VCaP (cell line): Measurements from ENCODE around the gene RTP5.

ENCODE experiments used
- H3K27ac ChIP-seq: fragments of 450-650 bp; 2 replicates; pipeline ENCODE4 v1.5.1; 2017
- TF ChIP-seq, protein P1 (sequence below): fragments of 450-650 bp; conservative IDR thresholded peaks from 2 replicates; pipeline ENCODE4 v1.5.1; 2017; ENCODE audit warnings: mild to moderate bottlenecking, moderate library complexity

RTP5 gene

DNA sequence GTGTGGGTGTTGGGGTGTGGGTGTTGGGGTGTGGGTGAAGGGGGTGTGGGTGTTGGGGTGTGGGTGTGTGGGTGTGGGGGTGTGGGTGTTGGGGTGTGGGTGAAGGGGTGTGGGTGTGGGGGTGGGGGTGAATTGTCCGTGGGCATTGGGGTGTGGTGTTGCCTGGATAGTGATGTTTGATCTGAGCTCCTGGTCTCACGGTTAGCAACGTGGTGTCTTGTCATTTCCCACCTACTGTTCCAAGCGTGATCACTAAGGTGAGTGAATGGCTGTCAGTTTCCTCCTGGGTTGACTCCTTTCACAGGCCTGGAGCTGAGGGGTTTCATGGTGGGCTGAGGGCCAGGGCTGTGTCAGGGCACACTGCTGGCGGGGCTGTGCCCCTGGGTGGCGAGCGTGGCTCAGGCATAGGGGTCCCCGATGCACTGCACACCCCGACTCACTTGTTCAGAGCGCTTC is 27.2 kb downstream of the RTP5 start:
- no peak overlapping the region for H3K27ac ChIP-seq
- TF ChIP-seq, protein P1, sequence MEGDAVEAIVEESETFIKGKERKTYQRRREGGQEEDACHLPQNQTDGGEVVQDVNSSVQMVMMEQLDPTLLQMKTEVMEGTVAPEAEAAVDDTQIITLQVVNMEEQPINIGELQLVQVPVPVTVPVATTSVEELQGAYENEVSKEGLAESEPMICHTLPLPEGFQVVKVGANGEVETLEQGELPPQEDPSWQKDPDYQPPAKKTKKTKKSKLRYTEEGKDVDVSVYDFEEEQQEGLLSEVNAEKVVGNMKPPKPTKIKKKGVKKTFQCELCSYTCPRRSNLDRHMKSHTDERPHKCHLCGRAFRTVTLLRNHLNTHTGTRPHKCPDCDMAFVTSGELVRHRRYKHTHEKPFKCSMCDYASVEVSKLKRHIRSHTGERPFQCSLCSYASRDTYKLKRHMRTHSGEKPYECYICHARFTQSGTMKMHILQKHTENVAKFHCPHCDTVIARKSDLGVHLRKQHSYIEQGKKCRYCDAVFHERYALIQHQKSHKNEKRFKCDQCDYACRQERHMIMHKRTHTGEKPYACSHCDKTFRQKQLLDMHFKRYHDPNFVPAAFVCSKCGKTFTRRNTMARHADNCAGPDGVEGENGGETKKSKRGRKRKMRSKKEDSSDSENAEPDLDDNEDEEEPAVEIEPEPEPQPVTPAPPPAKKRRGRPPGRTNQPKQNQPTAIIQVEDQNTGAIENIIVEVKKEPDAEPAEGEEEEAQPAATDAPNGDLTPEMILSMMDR = no peak

DNA sequence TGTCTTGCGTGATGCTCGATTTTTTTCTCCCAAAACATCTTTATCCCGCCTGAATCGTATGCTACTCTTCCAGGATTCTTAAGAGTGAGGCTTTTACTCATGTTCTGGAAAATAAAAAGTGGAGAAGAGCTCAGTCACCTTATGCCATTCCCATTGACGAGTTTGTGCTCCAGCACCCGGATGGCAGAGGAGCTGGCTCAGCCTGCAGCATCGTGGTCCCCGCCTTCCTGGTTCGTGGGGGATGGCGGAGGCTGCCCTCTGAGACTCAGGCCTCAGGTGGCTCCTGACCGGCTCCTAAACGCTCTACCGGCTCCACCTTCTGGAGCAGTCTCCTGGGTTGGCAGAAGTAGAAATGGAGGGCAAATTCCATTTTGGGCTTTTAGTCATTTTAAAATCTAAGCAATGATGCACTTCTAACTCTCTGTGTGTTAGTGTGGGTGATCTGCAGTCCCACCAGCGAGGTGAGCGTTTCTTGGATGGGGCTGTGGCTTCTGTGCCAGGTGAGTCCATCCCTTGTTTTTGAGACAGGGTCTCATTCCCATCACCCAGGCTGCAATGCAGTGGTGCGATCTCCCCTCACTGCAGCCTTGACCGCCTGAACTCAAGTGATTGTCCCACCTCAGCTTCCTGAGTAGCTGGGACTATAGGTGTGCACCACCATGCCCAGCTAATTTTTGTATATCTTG is 27.8 kb downstream of the RTP5 start:
- TF ChIP-seq, protein P1 = no peak
- no peak overlapping the region for H3K27ac ChIP-seq

DNA sequence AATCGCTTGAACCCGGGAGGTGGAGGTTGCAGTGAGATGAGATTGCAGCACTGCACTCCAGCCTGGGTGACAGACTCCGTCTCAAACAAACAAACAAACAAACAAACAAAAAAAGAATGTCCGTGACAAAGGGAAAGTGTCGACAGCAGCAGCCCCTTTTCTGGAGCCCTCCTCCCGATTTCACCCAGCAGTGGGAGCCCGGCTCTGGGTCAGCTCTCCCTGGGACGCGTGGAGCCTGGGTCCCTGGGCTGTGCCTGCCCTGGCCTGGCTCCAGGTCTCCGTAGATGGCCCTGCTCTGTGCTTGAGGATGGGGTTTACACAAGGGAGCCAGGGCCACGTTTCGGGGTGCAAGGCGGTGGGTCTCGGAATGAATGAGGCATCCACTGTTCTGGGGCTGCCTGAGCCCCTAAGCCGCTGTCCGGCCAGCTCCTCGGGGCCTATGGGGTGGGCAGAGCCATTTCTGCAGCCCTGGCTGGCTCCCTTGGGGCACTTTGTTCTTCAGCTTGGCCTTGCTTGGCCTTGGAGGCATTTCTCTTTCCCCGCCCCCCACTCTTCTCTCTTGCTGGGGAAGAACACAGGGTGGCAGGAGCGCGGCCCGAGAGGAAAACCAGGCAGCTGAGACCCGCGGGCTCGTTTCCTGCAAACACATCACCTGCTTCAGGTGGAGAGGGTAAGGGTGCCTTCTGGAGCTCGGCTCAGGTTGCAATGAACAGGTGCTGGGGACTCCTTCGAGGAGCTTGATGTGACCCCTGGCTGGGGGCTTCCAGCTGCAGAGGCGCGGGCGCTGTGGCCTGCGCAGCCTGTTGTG is 29.1 kb downstream of the RTP5 start:
- TF ChIP-seq, protein P1 = no peak
- H3K27ac ChIP-seq = no peak overlapping the region

DNA sequence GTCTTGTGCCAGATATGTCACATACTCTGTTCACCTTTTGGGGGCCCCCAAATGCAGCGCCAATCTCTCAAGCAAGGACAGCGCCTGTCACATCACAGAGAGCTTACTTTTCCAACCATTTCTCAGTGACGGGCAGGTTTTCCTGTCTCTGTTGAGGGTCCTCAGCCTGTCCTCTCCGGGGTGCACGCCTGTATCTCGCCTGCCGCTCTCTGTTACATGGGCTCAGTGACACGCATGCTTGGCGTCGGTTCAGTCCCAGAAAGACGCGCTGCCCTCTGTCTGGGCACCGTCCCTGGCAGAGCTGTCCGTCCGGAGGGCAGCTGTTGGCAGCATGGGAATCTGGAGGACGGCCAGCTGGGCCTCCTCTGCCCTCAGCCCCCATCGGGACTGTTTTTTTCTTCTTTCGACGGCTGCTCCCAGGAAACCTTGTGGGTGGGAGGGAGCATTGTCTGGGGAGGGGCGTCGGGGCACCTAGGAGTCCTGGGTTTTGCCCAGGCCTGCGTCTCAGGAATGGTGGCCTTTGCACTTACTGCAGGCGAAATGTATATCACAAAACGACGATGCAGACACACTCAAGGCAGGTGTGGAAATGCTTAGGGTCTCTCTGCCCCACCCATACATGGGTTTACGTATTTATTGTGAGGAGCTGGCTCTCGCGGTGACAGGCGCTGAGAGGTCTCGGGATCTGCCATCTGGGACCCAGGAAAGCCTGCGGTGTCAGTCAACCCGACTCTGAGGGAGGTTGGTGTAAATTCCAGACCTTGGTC is 30.9 kb downstream of the RTP5 start:
- H3K27ac ChIP-seq = peak overlapping the region; percentile 75
- TF ChIP-seq, protein P1 = no peak

DNA sequence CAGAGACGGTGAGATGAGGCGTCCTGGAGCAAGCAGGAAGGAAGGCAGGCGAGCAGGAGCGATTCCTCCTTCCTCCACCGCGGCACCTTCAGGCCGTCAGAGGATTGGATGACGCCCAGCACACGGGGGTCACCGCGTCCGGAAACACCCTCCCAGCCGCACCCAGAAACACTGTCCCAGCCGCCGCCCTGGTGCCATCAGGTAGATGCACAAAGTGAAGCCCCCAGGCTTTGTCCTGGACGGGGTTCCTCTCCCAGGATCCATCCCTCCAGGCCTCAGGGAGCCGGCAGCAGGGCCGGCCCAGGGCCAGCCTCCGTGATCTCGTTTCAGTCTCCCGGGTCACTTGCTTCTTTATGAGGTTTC is 31.5 kb downstream of the RTP5 start:
- H3K27ac ChIP-seq = peak overlapping the region; percentile 75
- TF ChIP-seq, protein P1 = no peak

DNA sequence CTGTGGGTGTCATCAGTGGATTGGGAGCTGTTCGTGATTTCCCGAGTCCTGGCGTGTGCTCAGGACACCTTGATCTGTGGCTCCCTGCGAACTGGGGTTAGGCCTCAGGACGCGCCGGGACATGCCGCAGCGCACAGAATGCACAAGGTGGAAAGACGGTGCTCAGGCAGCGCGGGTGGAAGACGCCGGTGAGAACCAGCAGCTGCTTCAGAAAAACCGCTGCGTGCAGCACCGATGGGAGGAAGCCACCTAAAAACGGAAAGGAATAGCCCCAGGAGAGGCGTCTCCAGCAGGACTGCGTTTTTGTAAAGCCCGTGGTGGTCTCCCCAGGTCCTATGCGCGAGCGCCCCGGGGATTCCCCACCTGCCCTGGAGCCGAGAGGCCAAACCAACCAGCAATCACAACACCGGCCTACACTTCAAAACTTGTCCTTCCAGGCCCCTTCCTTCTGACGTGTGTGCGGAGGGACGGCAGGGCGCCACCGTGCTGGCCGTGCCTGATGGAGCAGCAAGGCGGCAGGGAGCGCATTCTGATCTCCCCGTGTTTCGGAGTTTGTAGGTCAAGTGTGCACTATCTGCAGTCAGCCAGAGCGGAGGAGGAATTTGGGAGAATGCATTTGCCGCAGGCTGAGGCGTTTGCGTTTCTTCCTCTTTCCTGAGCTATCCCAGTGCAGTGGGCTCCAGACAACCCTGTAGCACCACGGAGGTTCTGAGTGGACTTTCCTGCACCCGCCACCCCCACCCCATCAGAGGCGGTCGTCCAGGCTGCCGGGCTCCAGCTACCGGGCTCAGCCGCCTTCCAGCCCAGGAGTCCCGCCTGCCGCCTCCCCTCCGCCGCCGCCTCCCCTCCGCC is 32.2 kb downstream of the RTP5 start:
- TF ChIP-seq, protein P1 = peak; percentile 15; the same call in 1 of the 2 replicates
- peak overlapping the region; percentile 75 for H3K27ac ChIP-seq
